Testis (tissue), 2 donors: ENCODE data around the gene PLXNB1.
"Not testable (repeated sequence)": the region's sequence is repeated elsewhere in the genome, so short reads cannot be mapped to it uniquely, and the experiment has no call there.

Source experiments
- CTCF ChIP-seq, 3 experiments: fragments of 450-650 bp in 2 of 3; fragments of 200-600 bp in 1 of 3; sonication (generic) in 1 of 3; IDR thresholded peaks; one replicate each; pipeline ENCODE4 v1.5.1; 2016 to 2019; ENCODE audit warnings: antibody characterized with exemption in 3 of 3, mild to moderate bottlenecking in 2 of 3, moderate library complexity in 1 of 3
- POLR2A ChIP-seq: fragments of 450-650 bp; IDR thresholded peaks from one replicate; pipeline ENCODE4 v1.6.1; 2017; ENCODE audit warnings: antibody characterized with exemption, mild to moderate bottlenecking, moderate library complexity

- TF ChIP-seq CTCF (IDR thresholded peaks at IDR 0.05); POLR2A: not testable (repeated sequence)
Observed at GRCh38 chr3:48474031-48474430, 44.1 kb upstream of the PLXNB1 start.
